Keratinocyte (primary cell): ENCODE measurements around the gene SLC25A44. TPM values are rescaled to one million over a fixed set of nuclear protein-coding genes. Genes with fewer than 3 reads are reported as not detected.

ENCODE experiments used
- DNase-seq: peaks from one replicate; pipeline ENCODE4 v3.0.0-alpha.2; 2011; ENCODE audit warnings: low read depth, missing footprints, low spot score
- FAIRE-seq: peaks from 2 replicates; lab custom pipeline; 2011; peaks lifted over from hg19 to GRCh38; lab: Jason Lieb, UNC
- H2AFZ ChIP-seq: 2 replicates; pipeline ENCODE4 v1.6.0; 2012; ENCODE audit warnings: low read length, control low read depth, inconsistent platforms; ENCODE audit not compliant: control insufficient read depth
- H3K27ac ChIP-seq: 2 replicates; pipeline ENCODE4 v1.5.1; 2011; ENCODE audit warnings: low read length; ENCODE audit not compliant: control insufficient read depth, insufficient read depth
- H3K27me3 ChIP-seq: 3 replicates; pipeline ENCODE4 v1.6.0; 2011; ENCODE audit warnings: low read length; ENCODE audit not compliant: control insufficient read depth, insufficient read depth; ENCODE audit errors: extremely low read depth
- H3K36me3 ChIP-seq, 2 experiments: 2 replicates in 1 of 2; 3 replicates in 1 of 2; pipeline ENCODE4 v1.5.1; 2011; ENCODE audit warnings: low read length in 2 of 2, mild to moderate bottlenecking in 1 of 2; ENCODE audit not compliant: control insufficient read depth in 2 of 2, insufficient read depth in 2 of 2; ENCODE audit errors: extremely low read depth in 1 of 2
- H3K4me1 ChIP-seq: 3 replicates; pipeline ENCODE4 v1.5.1; 2011; ENCODE audit warnings: low read length; ENCODE audit not compliant: control insufficient read depth, insufficient read depth; ENCODE audit errors: extremely low read depth
- H3K4me2 ChIP-seq: 3 replicates; pipeline ENCODE4 v1.6.0; 2011; ENCODE audit warnings: low read depth, low read length; ENCODE audit not compliant: control insufficient read depth, insufficient read depth; ENCODE audit errors: extremely low read depth
- H3K4me3 ChIP-seq, 3 experiments: fragments of 200-600 bp in 1 of 3; sonication (generic) in 1 of 3; 2 replicates in 2 of 3; 3 replicates in 1 of 3; pipeline ENCODE4 v1.5.1; 2011 to 2016; ENCODE audit warnings: low read length in 3 of 3, mild to moderate bottlenecking in 3 of 3, control low read depth in 2 of 3, inconsistent platforms in 1 of 3, low read depth in 1 of 3, mixed read lengths in 1 of 3, mixed run types in 1 of 3, moderate library complexity in 1 of 3; ENCODE audit not compliant: control insufficient read depth in 2 of 3, insufficient read depth in 2 of 3; ENCODE audit errors: extremely low read depth in 1 of 3
- H3K79me2 ChIP-seq: 2 replicates; pipeline ENCODE4 v1.6.0; 2012; ENCODE audit warnings: low read length; ENCODE audit not compliant: control insufficient read depth, insufficient read depth
- H3K9ac ChIP-seq: 3 replicates; pipeline ENCODE4 v1.6.0; 2011; ENCODE audit warnings: low read length; ENCODE audit not compliant: control insufficient read depth, insufficient read depth; ENCODE audit errors: extremely low read depth
- H3K9me1 ChIP-seq: 3 replicates; pipeline ENCODE4 v1.6.0; 2011; ENCODE audit warnings: low read length; ENCODE audit not compliant: control insufficient read depth, insufficient read depth; ENCODE audit errors: extremely low read depth
- H3K9me3 ChIP-seq: 2 replicates; pipeline ENCODE4 v1.5.1; 2012; ENCODE audit warnings: low read depth, low read length; ENCODE audit not compliant: control insufficient read depth
- H4K20me1 ChIP-seq: 3 replicates; pipeline ENCODE4 v1.6.0; 2011; ENCODE audit warnings: low read length; ENCODE audit not compliant: control insufficient read depth, insufficient read depth; ENCODE audit errors: extremely low read depth
- CTCF ChIP-seq, 3 experiments: IDR thresholded peaks in 1 of 3; conservative IDR thresholded peaks in 1 of 3; optimal IDR thresholded peaks in 1 of 3; 2 replicates in 2 of 3; 3 replicates in 1 of 3; pipeline versions ENCODE3 to v1.5.1; 2011; ENCODE audit warnings: low read length in 3 of 3, mild to moderate bottlenecking in 3 of 3, moderate library complexity in 2 of 3, control low read depth in 1 of 3, inconsistent platforms in 1 of 3; ENCODE audit not compliant: insufficient read depth in 2 of 3; ENCODE audit errors: extremely low read depth in 1 of 3
- EZH2 ChIP-seq: IDR thresholded peaks from one replicate; pipeline ENCODE4 v1.6.1; 2012; ENCODE audit warnings: inconsistent platforms, mild to moderate bottlenecking, low read length, moderate library complexity
- dilution Hi-C: fragments of 300-500 bp; cut with MboI; formaldehyde crosslinking; loops from one replicate; pipeline ENCODE4 v1.7.0; 2020; ENCODE audit warnings: low sequenced_read_pairs; ENCODE audit not compliant: extremely low pct_ligation_motif_present
- polyA plus RNA-seq, 5 experiments: library from polyadenylated mRNA; depleted of rRNA in 3 of 5; stranded (reverse) in 3 of 5; stranded (forward) in 1 of 5; unstranded in 1 of 5; fragments of >200 nt; gene quantifications; 1 replicate in 1 of 5; 2 replicates in 3 of 5; 3 replicates in 1 of 5; pipeline versions ENCODE4 v1.2.1 to v1.2.3, GENCODE V29; 2011 to 2012; ENCODE audit warnings: missing spikeins in 2 of 5, low read depth in 1 of 5, low replicate concordance in 1 of 5

SLC25A44 gene
- polyA plus RNA-seq, 1 donor (not counting 4 experiments of a cell fraction or from before 2014, with no cell fraction given) = 24.4 TPM

- TF ChIP-seq CTCF (optimal IDR thresholded peaks at IDR 0.05 in 1 of 3, IDR thresholded peaks at IDR 0.05 in 1 of 3, conservative IDR thresholded peaks at IDR 0.05 in 1 of 3; ENCODE audit: extremely low read depth in 1 of 3, insufficient read depth in 2 of 3, low read length in 3 of 3) (no peak), EZH2 (no peak)
- peaks cover 9 to 13% of the 10 kb centered on the region in 2 experiments for H3K36me3 ChIP-seq
- no peak overlapping the region for H3K27ac ChIP-seq
Measured at GRCh38 chr1:156226116-156226538, 32.2 kb downstream of the SLC25A44 start.

GRCh38 chr1:156226782-156227181 is 32.9 kb downstream of the SLC25A44 start:
- Histone ChIP-seq H3K4me3 (no peak overlapping the region), H3K4me2 (no peak overlapping the region), H3K79me2 (no peaks in the 10 kb centered on the region), H3K27ac (no peak overlapping the region), H3K9me1 (no peaks in the 10 kb centered on the region), H3K9ac (no peak overlapping the region), H3K27me3 (no peaks in the 10 kb centered on the region), H2AFZ (no peak overlapping the region), H3K4me1 (peaks cover 10% of the 10 kb centered on the region), H3K9me3 (no peaks in the 10 kb centered on the region), H3K36me3 (peaks cover 8 to 9% of the 10 kb centered on the region in 2 experiments), H4K20me1 (no peaks in the 10 kb centered on the region)
- TF ChIP-seq CTCF (optimal IDR thresholded peaks at IDR 0.05 in 1 of 3, IDR thresholded peaks at IDR 0.05 in 1 of 3, conservative IDR thresholded peaks at IDR 0.05 in 1 of 3; ENCODE audit: extremely low read depth in 1 of 3, insufficient read depth in 2 of 3, low read length in 3 of 3) = no peak
- TF ChIP-seq EZH2 = no peak
- no peak for FAIRE-seq
- no peak for DNase-seq
- dilution Hi-C loops = no loop called here

More at GRCh38 chr1:156226116-156226538, 32.2 kb downstream of the SLC25A44 start:
- no peaks in the 10 kb centered on the region for H3K79me2 ChIP-seq
- H3K9ac ChIP-seq = no peak overlapping the region
- no peaks in the 10 kb centered on the region for H3K9me3 ChIP-seq
- H2AFZ ChIP-seq = no peak overlapping the region
- FAIRE-seq (no peak), DNase-seq (no peak)
- H3K4me3 ChIP-seq = no peak overlapping the region
- H3K9me1 ChIP-seq = no peaks in the 10 kb centered on the region
- no peaks in the 10 kb centered on the region for H4K20me1 ChIP-seq
- no peaks in the 10 kb centered on the region for H3K27me3 ChIP-seq
- dilution Hi-C loops = no loop called here
- H3K4me2 ChIP-seq = no peak overlapping the region
- H3K4me1 ChIP-seq = peaks cover 10% of the 10 kb centered on the region
